ENCODE measurements around the gene HOXC9.

DNA sequence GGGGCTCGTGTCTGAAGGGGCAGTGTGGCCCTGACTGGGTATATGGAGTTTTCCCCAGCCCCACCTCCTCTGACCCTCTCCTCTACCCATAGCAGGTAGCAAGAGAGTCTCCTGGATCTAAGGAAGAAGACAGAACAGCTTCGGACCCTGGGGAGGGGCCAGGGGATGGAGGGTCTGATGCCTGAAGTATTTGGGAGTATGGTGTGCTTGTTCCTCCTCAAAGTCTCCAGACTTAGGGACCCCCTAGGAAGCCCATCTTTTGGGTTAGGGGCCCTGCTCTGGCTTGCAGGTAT is 8.2 kb downstream of the HOXC9 start:
- TF ChIP-seq KDM4A (IDR thresholded peaks at IDR 0.05; ENCODE audit: low read depth, low read length, severe bottlenecking) (no peak), SIX5 (IDR thresholded peaks at IDR 0.05; ENCODE audit: low read depth, low read length) (no peak), PHF8 (conservative IDR thresholded peaks at IDR 0.05; ENCODE audit: low read depth, low read length) (no peak), EZH2 (IDR thresholded peaks at IDR 0.05; ENCODE audit: low read depth, low read length, severe bottlenecking) (no peak), SP2 (IDR thresholded peaks at IDR 0.05; ENCODE audit: low read length) (no peak), CEBPB (IDR thresholded peaks at IDR 0.05; ENCODE audit: low read depth, low read length) (no peak)
